Upper lobe of right lung (tissue), 1 donor: Measurements from ENCODE around the gene CARD19. TPM values are rescaled to one million over a fixed set of nuclear protein-coding genes. Genes with fewer than 3 reads are reported as not detected.

ENCODE experiments used
- ATAC-seq: fragments of 200-7000 bp; cut with Tn5 transposase; one replicate; pipeline ENCODE4 v1.9.1; 2020; ENCODE audit warnings: mild to moderate bottlenecking, moderate library complexity
- DNase-seq: peaks from one replicate; pipeline ENCODE4 v3.0.0-alpha.2; 2020
- H3K27ac ChIP-seq: fragments of 200-600 bp; one replicate; pipeline ENCODE4 v1.8.0; 2022
- H3K27me3 ChIP-seq: fragments of 200-600 bp; one replicate; pipeline ENCODE4 v1.8.0; 2022; ENCODE audit warnings: mild to moderate bottlenecking
- H3K36me3 ChIP-seq: fragments of 200-600 bp; one replicate; pipeline ENCODE4 v1.8.0; 2022
- H3K4me1 ChIP-seq: fragments of 200-600 bp; one replicate; pipeline ENCODE4 v1.8.0; 2022
- H3K4me3 ChIP-seq: fragments of 200-600 bp; one replicate; pipeline ENCODE4 v1.8.0; 2022; ENCODE audit warnings: mild to moderate bottlenecking
- H3K9me3 ChIP-seq: fragments of 200-600 bp; one replicate; pipeline ENCODE4 v1.8.0; 2022
- intact Hi-C: fragments of 100-400 bp; cut with DNase I; formaldehyde crosslinking; loops from one replicate; pipeline ENCODE4 v1.11.0; 2022
- long read RNA-seq: library from polyadenylated mRNA; unstranded; transcript quantifications from one replicate; pipeline ENCODE4 v2.0.0, GENCODE V29; 2021
- total RNA-seq: library from RNA; stranded (reverse); fragmentation: NEBNext Ultra II Directional; extraction: Animal tissue kit (Norgen Biotek cat#: 25700); gene quantifications from one replicate; pipeline ENCODE4 v1.2.1, GENCODE V29; 2021
- TF ChIP-seq, protein P1 (sequence below): fragments of 200-600 bp; IDR thresholded peaks from one replicate; pipeline ENCODE4 v1.8.0; 2022; ENCODE audit warnings: antibody characterized with exemption
- donor health status: DM: no; HTN: yes; CAD: no; lungs with severe emphysema.

CARD19 gene, protein sequence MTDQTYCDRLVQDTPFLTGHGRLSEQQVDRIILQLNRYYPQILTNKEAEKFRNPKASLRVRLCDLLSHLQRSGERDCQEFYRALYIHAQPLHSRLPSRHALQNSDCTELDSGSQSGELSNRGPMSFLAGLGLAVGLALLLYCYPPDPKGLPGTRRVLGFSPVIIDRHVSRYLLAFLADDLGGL
- 31.8 TPM for total RNA-seq
- long read RNA-seq, transcript CARD19-207 (6 exons, 759 nt): minor isoform, 8 of 25 reads
- long read RNA-seq, transcript CARD19-201 (6 exons, 855 nt): major isoform, 10 of 25 reads
- long read RNA-seq, partial matches to known transcripts: 0 of 25 reads
- long read RNA-seq, other reads (novel, unspliced or antisense): 3 of 25 reads

DNA sequence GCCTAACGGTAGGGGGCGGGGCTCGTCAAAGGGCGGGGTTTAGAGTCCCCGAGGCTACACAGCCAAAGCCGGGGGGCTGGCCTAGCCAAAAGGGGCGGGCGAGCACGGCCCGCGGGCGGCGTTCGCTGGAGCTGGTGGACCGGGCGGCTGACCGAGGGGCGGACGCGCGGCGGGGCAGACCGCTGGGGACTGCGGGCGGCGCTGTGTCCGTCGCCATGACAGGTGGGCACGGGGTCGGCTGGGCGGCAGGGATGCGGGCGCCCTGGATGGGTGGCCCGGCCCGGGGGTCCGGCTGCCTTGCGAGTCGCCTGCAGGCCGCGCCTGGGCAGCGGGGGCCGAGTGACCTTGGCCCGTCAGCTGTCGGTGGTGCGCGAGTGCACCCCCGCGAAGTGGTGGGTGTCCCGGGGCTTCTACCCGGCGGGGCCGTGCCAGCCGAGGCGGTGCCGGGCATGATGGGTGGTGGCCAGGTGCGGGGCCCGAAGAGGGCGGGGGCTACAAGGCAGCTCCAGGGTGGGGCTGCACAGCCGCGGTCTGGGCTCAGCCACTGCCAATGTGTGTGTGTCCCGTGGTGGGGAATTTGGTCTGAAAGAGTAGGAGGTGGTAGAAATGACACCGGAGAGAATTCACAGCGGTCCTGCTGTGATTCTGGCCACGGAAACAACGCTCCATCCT is at the start of gene CARD19:
CARD19 (plus strand) TSS at position 87 of the 672 bp plus-strand sequence; CDS start at position 216, 129 bp downstream.
- Histone ChIP-seq H3K9me3 (no peaks in the 10 kb centered on the region), H3K27me3 (no peaks in the 10 kb centered on the region), H3K4me3 (peak within 1 kb of the TSS; percentile 91), H3K27ac (peak within 1 kb of the TSS; percentile 95), H3K4me1 (peaks cover 59% of the 10 kb centered on the region), H3K36me3 (no peaks in the 10 kb centered on the region)
- ATAC-seq (peak; percentile 12), DNase-seq (peak; percentile 87)
- intact Hi-C loops: no loop called here
- TF ChIP-seq, protein P1, sequence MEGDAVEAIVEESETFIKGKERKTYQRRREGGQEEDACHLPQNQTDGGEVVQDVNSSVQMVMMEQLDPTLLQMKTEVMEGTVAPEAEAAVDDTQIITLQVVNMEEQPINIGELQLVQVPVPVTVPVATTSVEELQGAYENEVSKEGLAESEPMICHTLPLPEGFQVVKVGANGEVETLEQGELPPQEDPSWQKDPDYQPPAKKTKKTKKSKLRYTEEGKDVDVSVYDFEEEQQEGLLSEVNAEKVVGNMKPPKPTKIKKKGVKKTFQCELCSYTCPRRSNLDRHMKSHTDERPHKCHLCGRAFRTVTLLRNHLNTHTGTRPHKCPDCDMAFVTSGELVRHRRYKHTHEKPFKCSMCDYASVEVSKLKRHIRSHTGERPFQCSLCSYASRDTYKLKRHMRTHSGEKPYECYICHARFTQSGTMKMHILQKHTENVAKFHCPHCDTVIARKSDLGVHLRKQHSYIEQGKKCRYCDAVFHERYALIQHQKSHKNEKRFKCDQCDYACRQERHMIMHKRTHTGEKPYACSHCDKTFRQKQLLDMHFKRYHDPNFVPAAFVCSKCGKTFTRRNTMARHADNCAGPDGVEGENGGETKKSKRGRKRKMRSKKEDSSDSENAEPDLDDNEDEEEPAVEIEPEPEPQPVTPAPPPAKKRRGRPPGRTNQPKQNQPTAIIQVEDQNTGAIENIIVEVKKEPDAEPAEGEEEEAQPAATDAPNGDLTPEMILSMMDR: no peak

DNA sequence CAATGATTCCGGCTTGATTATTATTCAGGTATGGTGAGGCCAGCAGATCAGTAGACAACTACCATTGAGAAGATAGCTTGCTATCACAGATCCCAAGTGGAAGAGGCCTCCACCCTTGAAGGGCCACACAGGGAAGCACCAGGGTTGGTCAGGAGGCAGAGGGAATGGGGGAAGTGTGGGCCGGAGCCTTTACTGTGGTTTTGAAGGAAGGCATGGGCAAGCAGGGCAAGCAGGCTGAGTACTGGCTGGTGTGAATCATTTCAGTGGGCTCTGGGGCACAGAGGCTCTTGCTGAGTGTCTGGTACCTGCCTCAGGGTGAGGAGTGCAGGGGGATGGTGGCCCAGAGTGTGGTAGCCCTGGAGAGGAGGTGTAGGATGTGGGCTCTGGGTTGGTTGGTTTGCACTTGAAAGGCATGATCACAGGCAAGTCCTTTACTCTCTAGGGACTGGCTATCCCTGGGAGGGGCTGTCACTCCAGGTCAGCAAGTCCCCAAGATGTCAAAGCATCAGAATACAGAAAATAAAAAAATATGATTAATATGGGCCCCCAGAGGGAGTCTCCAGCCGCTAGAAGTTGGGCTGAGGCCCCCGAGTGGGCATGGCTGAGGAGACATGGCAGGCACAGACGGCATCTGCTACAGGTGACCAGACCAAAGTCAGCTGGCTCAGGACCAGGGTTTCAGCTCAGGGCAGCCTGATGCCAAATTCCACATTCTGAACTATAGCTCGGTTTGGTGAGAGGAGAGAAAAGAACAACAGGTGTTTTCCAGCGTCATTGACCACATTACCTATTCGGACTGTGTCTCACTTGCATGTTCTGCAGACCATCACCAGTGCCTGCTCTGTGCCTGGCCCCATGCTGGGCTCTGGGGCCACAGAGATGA is 47.2 kb upstream of the CARD19 start:
- Histone ChIP-seq H3K27me3 (no peaks in the 10 kb centered on the region), H3K27ac (no peak overlapping the region), H3K36me3 (no peaks in the 10 kb centered on the region), H3K4me1 (peaks cover 11% of the 10 kb centered on the region), H3K4me3 (no peak overlapping the region), H3K9me3 (no peaks in the 10 kb centered on the region)
- DNase-seq (no peak), ATAC-seq (no peak)
- TF ChIP-seq, protein P1: no peak
- intact Hi-C loops: no loop called here

DNA sequence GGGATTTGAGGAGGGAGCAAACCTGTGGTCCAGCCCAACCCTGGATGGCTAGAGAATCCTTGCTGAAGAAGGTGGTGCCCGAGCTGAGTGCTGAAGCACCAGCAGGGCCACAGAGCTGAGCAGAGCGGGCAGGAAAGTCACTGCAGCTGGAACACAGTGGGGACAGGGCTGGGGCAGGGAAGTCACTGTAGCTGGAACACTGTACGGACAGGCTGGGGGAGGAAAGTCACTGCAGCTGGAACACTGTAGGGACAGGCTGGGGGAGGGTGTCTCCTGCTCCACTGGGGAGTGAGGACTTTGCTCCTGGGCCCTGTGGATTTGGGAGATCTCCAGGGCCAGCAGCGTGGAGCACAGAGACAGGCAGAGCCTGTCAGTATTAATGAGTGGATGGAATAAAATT is 46.5 kb upstream of the CARD19 start:
- intact Hi-C loops: no loop called here
- TF ChIP-seq, protein P1: no peak
- H3K4me1 ChIP-seq: peaks cover 14% of the 10 kb centered on the region
- H3K36me3 ChIP-seq: no peaks in the 10 kb centered on the region
- DNase-seq: no peak
- no peak for ATAC-seq
- H3K27ac ChIP-seq: no peak overlapping the region
- no peaks in the 10 kb centered on the region for H3K27me3 ChIP-seq
- H3K9me3 ChIP-seq: no peaks in the 10 kb centered on the region
- H3K4me3 ChIP-seq: no peak overlapping the region

DNA sequence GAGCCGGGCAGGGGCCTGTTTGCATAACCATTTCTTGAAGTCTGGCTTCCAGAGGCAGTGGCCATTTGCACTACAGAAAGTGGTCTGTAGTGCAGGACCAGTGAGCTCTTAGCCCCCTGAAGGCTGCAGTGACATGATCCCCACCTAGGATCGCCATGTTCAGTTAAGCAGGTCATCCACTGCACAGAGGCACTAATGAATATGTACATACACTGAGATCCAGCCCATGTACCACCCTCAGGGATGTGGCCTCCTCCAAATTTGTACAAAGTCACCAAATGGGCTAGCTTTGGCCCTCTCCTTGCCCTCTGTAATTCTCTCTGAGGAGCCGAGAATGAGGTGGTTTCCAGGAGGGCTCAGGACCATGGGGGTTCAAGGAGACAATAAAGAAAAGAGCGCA is 45.8 kb upstream of the CARD19 start:
- no peaks in the 10 kb centered on the region for H3K9me3 ChIP-seq
- intact Hi-C loops: no loop called here
- TF ChIP-seq, protein P1: no peak
- H3K4me3 ChIP-seq: no peak overlapping the region
- ATAC-seq (no peak), DNase-seq (no peak)
- H3K4me1 ChIP-seq: peaks cover 14% of the 10 kb centered on the region
- no peaks in the 10 kb centered on the region for H3K27me3 ChIP-seq
- H3K36me3 ChIP-seq: no peaks in the 10 kb centered on the region
- no peak overlapping the region for H3K27ac ChIP-seq

DNA sequence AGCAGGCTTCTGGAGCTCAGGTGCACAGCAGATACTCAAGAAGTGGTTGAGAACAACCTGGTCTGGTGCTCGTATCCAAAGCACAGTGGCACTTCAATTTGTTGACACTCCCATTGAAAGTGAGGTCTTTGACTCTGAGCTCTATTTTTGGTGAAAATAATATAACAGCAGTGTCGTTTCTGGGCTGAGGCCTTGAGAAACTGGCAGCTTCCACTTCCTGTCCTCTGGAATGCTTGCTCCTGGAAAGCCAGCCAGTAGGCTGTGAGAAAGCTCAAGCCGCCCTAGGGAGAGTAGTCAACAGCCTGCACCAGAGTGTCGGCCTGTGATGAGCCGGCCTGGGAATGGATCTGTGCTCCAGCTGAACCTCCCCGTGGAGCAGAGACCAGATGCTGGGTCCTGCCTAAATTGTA is 44.3 kb upstream of the CARD19 start:
- H3K4me3 ChIP-seq: no peak overlapping the region
- no peaks in the 10 kb centered on the region for H3K36me3 ChIP-seq
- peaks cover 14% of the 10 kb centered on the region for H3K4me1 ChIP-seq
- TF ChIP-seq, protein P1: no peak
- DNase-seq: no peak
- peak; percentile 83 for ATAC-seq
- intact Hi-C loops: no loop called here
- no peaks in the 10 kb centered on the region for H3K9me3 ChIP-seq
- peak overlapping the region; percentile 72 for H3K27ac ChIP-seq
- H3K27me3 ChIP-seq: no peaks in the 10 kb centered on the region
